ENCODE data around the gene GPC6.

The GPC6 gene

GRCh38 chr13:93685900-93686299 is 459.3 kb downstream of the GPC6 start:
- DNase-seq (ENCODE audit: low spot score), result no peak

DNA sequence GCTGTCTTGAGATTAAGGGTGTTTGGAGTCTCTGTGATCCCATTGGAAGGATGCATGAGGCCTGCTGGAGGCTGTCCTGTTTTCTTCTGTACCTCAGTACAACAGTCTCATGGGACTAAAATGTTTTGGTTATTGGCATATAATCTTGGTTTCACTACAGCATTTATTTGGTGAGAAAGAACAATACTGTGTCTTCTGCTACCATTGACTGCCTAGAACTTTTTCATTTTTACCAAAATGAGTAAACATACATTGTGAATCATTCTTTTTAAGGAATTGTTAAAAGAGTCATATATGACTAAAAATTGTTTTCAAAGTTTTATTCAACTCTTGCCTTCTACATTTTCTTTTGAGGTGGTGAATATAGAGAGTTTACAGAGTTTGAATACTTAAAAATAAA is 459.8 kb downstream of the GPC6 start:
- no peak for DNase-seq (ENCODE audit: low spot score)

GRCh38 chr13:93687261-93687660 is 460.7 kb downstream of the GPC6 start:
- DNase-seq (ENCODE audit: low spot score), result no peak

DNA sequence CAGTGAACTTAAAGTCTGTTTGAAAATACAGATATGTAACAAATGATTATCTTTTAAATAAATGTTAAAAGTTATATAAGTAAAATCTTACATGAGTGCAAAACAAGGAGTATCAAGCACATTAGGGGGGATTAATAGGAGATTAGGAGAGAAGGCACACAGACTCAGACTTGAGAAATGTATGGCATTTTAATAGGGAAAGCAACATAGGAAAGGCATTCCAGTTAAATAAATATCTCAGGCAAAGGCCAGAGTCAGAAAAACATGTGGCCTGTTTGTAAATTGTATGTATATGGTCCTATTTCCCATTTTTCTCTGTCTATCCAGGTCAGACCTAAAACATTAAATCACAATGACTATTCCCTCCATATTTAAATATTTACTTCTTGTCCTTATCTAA is 462.7 kb downstream of the GPC6 start:
- DNase-seq (ENCODE audit: low spot score), result no peak

DNA sequence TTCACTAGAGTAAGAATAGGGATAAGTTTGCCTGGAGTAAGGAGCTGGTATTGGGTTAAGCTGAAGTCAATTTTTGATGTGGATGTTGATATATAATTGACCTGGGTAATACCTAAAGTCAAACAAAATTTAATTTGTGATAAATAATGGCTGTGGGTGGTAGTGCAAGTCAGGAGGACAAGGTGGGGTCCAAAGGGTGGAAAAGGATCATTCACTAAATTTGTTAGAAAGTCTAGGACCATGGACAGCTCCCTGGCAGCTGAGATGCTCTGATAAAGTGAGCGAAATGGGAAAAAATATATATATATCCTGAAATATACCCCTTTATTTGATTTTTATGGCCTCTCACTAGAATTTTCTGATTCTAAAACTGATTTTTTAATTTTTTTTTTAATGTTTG is 463.5 kb downstream of the GPC6 start:
- peak; percentile 7 for DNase-seq (ENCODE audit: low spot score)

DNA sequence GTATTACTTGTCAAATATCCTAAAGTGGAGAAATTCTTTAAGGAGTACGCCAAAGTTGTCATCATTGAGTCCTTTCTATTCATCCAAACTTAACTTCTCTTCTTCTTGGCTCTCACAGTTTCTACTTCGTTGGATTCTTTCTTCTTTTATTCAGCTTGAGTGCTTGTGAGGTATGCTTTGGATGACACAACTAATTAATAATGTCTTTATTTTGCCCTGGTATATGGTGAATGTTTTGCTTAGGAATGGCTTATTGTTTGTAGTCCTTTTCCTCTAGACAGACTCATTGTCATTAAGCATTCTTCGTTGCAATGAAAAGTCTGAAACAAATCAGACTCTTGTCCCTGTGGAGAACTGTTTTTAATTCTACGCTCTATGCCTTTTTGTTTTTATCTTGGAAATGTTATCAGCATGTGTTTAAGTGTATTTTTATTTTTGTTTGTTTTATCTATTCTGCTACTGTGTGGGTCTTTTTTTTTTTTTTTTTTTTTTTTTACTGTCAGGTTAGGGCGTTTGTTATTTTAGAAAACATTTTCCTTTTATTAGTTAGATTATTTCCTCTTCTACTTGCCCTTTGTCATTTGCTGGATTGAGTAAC is 471.5 kb downstream of the GPC6 start:
- DNase-seq (ENCODE audit: low spot score), result no peak

DNA sequence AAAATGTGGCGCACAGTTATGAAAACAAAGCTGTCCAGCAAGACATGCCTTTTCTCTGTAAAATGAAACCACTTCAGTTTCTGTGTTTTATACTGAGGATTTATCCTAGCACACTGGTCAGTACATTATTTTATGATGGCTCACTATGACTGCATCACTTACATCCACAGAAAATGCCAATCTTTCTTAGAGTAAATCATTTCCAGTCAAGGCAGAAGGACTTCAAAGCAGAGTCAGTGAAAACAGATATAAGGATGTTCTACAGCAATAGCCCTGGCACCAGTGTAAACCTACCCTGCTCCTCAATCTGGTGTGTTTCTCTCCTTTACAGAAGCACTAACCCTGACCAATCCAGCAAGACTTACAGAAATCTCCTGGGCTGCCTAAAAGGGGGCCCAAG is 473.5 kb downstream of the GPC6 start:
- no peak for DNase-seq (ENCODE audit: low spot score)

DNA sequence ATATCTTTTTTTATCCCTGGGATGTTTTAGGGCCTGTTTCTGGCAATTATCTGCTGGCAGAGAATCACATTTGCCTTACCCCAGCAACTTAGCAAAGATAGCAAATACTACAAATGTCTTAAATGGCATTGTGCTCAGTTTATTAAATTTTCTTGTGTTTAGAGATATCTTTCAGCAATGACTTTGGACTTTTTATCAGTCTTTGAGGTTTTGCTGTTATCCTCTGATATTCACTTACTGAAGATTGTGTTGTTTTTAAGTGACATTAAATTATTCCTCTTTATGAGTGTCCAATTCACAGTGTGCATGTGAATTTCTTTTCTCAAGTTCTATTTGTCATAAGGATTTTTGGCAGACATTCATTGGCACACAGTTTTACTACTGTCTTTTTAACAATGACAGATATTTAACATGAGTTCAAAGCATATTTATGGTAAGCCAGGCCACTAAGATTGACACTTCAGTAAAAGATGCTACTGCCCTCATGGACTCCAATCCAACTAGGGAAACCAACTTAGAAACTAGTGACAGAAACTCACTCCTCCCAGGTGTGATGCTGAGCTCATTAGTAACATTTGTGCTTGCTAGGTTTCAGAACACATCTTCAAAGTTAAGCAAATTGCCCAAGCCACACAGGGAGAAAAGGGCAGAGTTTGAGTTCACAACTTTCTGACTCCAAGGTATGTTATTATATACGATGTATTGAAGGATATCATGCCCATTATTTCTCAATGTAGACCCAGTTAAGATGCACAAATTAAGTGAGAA is 481.9 kb downstream of the GPC6 start:
- no peak for DNase-seq (ENCODE audit: low spot score)

GRCh38 chr13:93709506-93710244 is 483.1 kb downstream of the GPC6 start:
- DNase-seq (ENCODE audit: low spot score), result no peak

DNA sequence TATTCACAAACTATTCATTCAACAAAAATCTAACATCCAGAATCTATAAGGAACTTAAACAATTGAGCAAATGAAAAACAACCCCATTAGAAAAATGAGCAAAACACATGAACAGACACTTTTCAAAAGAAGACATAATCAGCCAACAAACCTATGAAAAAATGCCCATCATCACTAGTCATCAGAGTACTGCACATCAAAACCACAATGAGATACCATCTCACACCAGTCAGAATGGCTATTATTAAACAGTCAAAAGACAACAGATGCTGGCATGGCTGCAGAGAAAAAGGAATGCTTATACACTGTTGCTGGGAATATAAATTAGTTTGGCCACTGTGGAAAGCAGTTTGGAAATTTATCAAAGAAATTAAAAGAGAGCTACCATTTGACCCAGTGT is 487.6 kb downstream of the GPC6 start:
- DNase-seq (ENCODE audit: low spot score), result no peak

GRCh38 chr13:93715866-93716265 is 489.3 kb downstream of the GPC6 start:
- DNase-seq (ENCODE audit: low spot score), result no peak

GRCh38 chr13:93716623-93717022 is 490.0 kb downstream of the GPC6 start:
- DNase-seq (ENCODE audit: low spot score), result no peak

DNA sequence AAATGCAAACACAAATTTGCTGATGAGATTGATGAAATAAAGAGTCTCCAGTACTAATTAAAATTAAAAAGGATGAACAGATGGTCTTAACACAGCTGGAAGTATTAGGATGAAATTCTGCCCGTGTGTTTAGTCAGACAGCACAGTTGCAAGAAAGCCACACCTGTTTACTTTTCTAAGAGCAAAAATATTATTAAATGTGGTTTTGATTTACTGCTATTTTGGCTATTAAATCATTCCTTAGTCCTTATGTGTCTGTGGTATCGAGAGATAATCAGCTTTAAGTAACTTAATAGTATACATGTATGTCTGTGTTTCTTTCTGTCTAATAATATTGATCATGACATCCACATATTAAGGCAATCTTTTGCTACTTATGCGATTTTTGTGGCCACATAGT is 494.9 kb downstream of the GPC6 start:
- DNase-seq (ENCODE audit: low spot score), result no peak

- DNase-seq (ENCODE audit: low spot score), result no peak
Observed at GRCh38 chr13:93723316-93723715, 496.7 kb downstream of the GPC6 start.

DNA sequence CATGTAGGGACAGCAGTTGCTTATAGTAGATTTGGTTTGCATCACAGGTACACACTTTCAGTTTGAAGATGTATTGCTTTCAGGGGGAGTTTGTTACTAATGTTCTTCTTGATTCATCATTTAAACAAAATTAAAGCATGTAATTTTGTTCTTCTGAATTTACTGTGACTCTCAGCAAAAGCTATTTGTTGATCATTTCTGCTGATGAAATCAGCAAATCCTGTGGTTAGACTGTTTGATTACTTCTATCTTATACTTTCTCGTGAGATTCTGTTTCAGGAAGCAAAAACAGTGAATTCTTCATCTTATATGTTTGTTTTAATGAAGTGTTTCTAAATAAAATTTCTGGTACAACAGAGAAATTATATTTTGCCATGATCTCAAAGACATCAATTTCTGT is 497.6 kb downstream of the GPC6 start:
- DNase-seq (ENCODE audit: low spot score), result no peak

- DNase-seq (ENCODE audit: low spot score), result no peak
Observed at GRCh38 chr13:93726173-93726957, 499.8 kb downstream of the GPC6 start.

DNA sequence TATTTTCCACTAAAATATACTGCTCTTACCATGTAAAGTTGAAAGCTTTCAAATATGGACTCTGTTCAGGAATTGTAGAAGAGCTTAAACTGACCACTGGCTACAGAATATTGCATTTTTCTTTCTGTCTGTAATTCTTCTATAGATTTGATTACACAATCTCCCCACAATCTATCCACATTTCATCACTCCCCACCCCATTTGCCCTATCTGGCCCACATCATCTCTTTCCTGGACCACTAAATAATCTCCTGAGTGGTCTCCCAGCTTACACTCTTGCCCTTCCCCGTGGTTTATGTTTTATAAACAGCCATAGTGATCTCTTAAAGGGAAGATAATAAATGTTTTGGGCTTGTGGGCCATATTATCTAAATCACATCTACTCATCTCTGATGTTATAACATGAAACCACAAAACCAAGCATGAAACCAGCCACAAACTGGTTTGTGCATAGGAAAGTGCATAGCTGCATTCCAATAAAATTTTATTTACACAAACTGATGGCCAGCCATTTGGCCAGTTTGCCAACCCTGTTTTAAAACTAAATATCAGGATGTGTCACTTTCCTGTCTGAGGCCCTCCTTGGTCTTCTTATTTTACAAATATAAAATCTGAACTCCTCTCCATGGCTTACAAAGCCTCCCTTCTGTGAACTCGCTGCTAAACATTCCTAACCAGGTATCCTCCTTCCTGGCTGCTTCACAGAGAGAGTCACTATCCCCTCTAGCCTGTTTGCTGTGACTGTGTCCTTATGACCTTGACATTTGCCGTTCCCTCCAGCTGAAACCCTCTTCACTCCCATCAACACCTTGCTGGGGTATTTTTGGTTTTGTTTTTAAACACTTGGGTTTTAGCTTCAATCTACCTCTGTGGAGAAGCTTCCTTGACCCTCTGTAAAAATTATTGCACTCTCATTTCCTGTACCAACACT is 500.9 kb downstream of the GPC6 start:
- no peak for DNase-seq (ENCODE audit: low spot score)

DNA sequence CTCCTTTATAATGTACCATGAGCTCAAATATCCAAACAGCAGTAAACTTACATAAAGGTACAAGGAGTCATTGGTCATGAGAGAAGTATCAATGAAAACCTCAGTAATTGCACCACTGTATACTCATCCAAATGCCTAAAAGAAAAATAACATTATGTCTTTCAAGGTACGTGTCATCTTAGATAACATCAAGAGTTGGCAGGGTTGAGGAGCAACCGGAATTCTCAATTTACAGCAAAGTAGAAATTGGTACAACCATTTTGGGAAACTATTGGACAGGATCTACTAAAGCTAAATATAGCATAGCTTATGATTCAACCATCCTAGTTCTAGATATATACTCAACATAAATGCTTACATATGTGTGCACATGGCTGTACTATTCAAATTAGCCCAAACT is 502.8 kb downstream of the GPC6 start:
- no peak for DNase-seq (ENCODE audit: low spot score)

DNA sequence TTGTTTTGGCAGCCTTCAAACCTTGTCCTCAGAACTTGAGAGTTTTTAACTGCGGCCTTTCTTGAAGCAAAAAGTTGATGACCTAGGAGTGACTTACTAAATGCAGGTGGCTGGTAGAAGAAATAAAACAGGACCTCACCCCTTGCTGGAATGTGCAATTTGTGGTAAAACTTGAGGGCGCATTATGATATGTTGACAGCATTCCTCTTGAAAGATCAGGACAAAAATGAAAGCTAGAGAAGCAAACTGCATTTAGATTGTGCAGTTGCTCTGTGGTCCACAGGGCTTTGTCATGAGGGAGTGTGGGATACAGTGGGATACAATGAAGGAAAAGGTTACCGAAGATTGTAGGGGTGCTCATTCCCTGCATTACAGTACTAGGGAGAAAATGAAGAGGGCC is 504.2 kb downstream of the GPC6 start:
- no peak for DNase-seq (ENCODE audit: low spot score)

- DNase-seq (ENCODE audit: low spot score), result no peak
Observed at GRCh38 chr13:93732186-93732585, 505.6 kb downstream of the GPC6 start.

GRCh38 chr13:93736081-93736480 is 509.5 kb downstream of the GPC6 start:
- DNase-seq (ENCODE audit: low spot score), result no peak

Data from kidney capillary endothelial cell (primary cell).